HepG2 (cell line): ENCODE data around the gene GNAI2. TPM values are rescaled to one million over a fixed set of nuclear protein-coding genes. Genes with fewer than 3 reads are reported as not detected.

ENCODE experiments used
- GLMP ChIP-seq: sonication (generic); formaldehyde crosslinking; IDR thresholded peaks from 2 replicates; pipeline ENCODE4 v1.9.0; 2021; ENCODE audit warnings: missing genetic modification reagents, mild to moderate bottlenecking, borderline replicate concordance
- HNRNPK ChIP-seq: fragments of 200-400 bp; formaldehyde crosslinking; IDR thresholded peaks from 2 replicates; pipeline ENCODE4 v1.6.1; 2018; ENCODE audit warnings: low read length, low read depth, moderate library complexity, mild to moderate bottlenecking; ENCODE audit not compliant: poor library complexity, severe bottlenecking
- MBD4 ChIP-seq: IDR thresholded peaks from 2 replicates; pipeline ENCODE4 v1.6.1; 2012; ENCODE audit warnings: low read length, inconsistent platforms, borderline replicate concordance
- NFAT5 ChIP-seq: sonication (generic); formaldehyde crosslinking; IDR thresholded peaks from 2 replicates; pipeline ENCODE4 v1.4.0; 2020; ENCODE audit warnings: missing genetic modification reagents
- TIGD3 ChIP-seq: sonication (generic); formaldehyde crosslinking; IDR thresholded peaks from 2 replicates; pipeline ENCODE4 v1.5.1; 2020; ENCODE audit warnings: mild to moderate bottlenecking, missing genetic modification reagents, borderline replicate concordance
- ZBTB26 ChIP-seq: IDR thresholded peaks from 2 replicates; pipeline ENCODE4 v1.6.1; 2016; ENCODE audit warnings: missing compliant biosample characterization, missing genetic modification reagents, borderline replicate concordance
- ZFX ChIP-seq: sonication (generic); formaldehyde crosslinking; IDR thresholded peaks from 2 replicates; pipeline ENCODE4 v1.4.0; 2020; ENCODE audit warnings: mild to moderate bottlenecking, low read depth, missing genetic modification reagents, moderate library complexity
- ZNF124 ChIP-seq: sonication (generic); formaldehyde crosslinking; IDR thresholded peaks from 2 replicates; pipeline ENCODE4 v1.4.0; 2020; ENCODE audit warnings: missing genetic modification reagents
- ZNF34 ChIP-seq: sonication (generic); formaldehyde crosslinking; IDR thresholded peaks from 2 replicates; pipeline ENCODE4 v1.4.0; 2020; ENCODE audit warnings: mild to moderate bottlenecking, missing genetic modification reagents, borderline replicate concordance
- polyA plus RNA-seq, 8 experiments: library from polyadenylated mRNA; depleted of rRNA in 3 of 8; stranded (reverse) in 7 of 8; unstranded in 1 of 8; fragments of >200 nt; fragmentation: Illumina TruSeq in 4 of 8; extraction: Trizol in 4 of 8; gene quantifications; 2 replicates each; pipeline versions ENCODE4 v1.2.1 to v1.2.3, GENCODE V29; 2011 to 2016; ENCODE audit warnings: low read depth in 4 of 8, missing spikeins in 1 of 8, mixed read lengths in 1 of 8; ENCODE audit not compliant: insufficient read depth in 1 of 8
- total RNA-seq, 5 experiments: library from RNA; depleted of rRNA; stranded (reverse); fragments of >200 nt; fragmentation: Illumina TruSeq; extraction: Trizol; gene quantifications; 2 replicates each; pipeline ENCODE4 v1.2.3, GENCODE V29; 2016; ENCODE audit warnings: low read depth in 1 of 5

The GNAI2 gene
- total and polyA plus RNA-seq, 2 of the 13 experiments (the other 11 are each of a cell fraction or from before 2014, with no cell fraction given) = 51.1 to 66.2 TPM

- TF ChIP-seq ZBTB26 (CRISPR knock-in tag) (no peak), ZNF124 (CRISPR knock-in tag) (no peak), MBD4 (no peak), ZFX (no peak), GLMP (no peak), ZNF34 (CRISPR knock-in tag) (no peak), NFAT5 (CRISPR knock-in tag) (no peak), HNRNPK (no peak), TIGD3 (CRISPR knock-in tag) (no peak)
Observed at GRCh38 chr3:50289130-50289529, 53.1 kb downstream of the GNAI2 start (continued).
